Stimulated activated CD4-positive, alpha-beta T cell treated with anti-CD3 and anti-CD28 coated beads, Interleukin-4, amount 100 ng/mL, for 1 hour (primary cell): Measurements from ENCODE around the gene CTAGE9.
"Not testable (repeated sequence)": the region's sequence is repeated elsewhere in the genome, so short reads cannot be mapped to it uniquely, and the experiment has no call there.

Source experiments
- DNase-seq: peaks from one replicate; pipeline ENCODE4 v3.0.0-alpha.2; 2020

The CTAGE9 gene

GRCh38 chr6:131727868-131728267 is 17.1 kb upstream of the CTAGE9 start:
- DNase-seq = no peak

GRCh38 chr6:131727467-131727866 is 16.6 kb upstream of the CTAGE9 start:
- DNase-seq = no peak

GRCh38 chr6:131724114-131724513 is 13.3 kb upstream of the CTAGE9 start:
- no peak for DNase-seq

- no peak for DNase-seq
Observed at GRCh38 chr6:131721161-131721560, 10.3 kb upstream of the CTAGE9 start.

- no peak for DNase-seq
Observed at GRCh38 chr6:131717836-131718542, 7.2 kb upstream of the CTAGE9 start.

- not testable (repeated sequence) for DNase-seq
Observed at GRCh38 chr6:131715567-131715966, 4.8 kb upstream of the CTAGE9 start.

GRCh38 chr6:131703905-131704304 is 6.9 kb downstream of the CTAGE9 start:
- not testable (repeated sequence) for DNase-seq

- not testable (repeated sequence) for DNase-seq
Observed at GRCh38 chr6:131700851-131701250, 10.0 kb downstream of the CTAGE9 start.

GRCh38 chr6:131696956-131697355 is 13.9 kb downstream of the CTAGE9 start:
- no peak for DNase-seq

GRCh38 chr6:131694832-131695426 is 15.9 kb downstream of the CTAGE9 start:
- peak; percentile 2 for DNase-seq

GRCh38 chr6:131693384-131693783 is 17.4 kb downstream of the CTAGE9 start:
- DNase-seq = no peak

- no peak for DNase-seq
Observed at GRCh38 chr6:131692589-131692988, 18.2 kb downstream of the CTAGE9 start.

GRCh38 chr6:131692031-131692430 is 18.8 kb downstream of the CTAGE9 start:
- DNase-seq = no peak

- no peak for DNase-seq
Observed at GRCh38 chr6:131688286-131688685, 22.5 kb downstream of the CTAGE9 start.

GRCh38 chr6:131687022-131687421 is 23.8 kb downstream of the CTAGE9 start:
- no peak for DNase-seq

GRCh38 chr6:131685266-131685780 is 25.5 kb downstream of the CTAGE9 start:
- no peak for DNase-seq

- no peak for DNase-seq
Observed at GRCh38 chr6:131683479-131683878, 27.3 kb downstream of the CTAGE9 start.

GRCh38 chr6:131682442-131682841 is 28.4 kb downstream of the CTAGE9 start:
- DNase-seq = no peak

- DNase-seq = no peak
Observed at GRCh38 chr6:131681585-131681984, 29.2 kb downstream of the CTAGE9 start.

GRCh38 chr6:131680868-131681267 is 29.9 kb downstream of the CTAGE9 start:
- DNase-seq = no peak

GRCh38 chr6:131678442-131678841 is 32.4 kb downstream of the CTAGE9 start:
- DNase-seq = no peak

GRCh38 chr6:131673184-131673583 is 37.6 kb downstream of the CTAGE9 start:
- no peak for DNase-seq

- no peak for DNase-seq
Observed at GRCh38 chr6:131669891-131670290, 40.9 kb downstream of the CTAGE9 start.

GRCh38 chr6:131663578-131664165 is 47.1 kb downstream of the CTAGE9 start:
- no peak for DNase-seq
